Panc1 (cell line): Measurements from ENCODE around the gene CRHR2.

Source experiments
- CTCF ChIP-seq: fragments of 450-650 bp; IDR thresholded peaks from 2 replicates; pipeline ENCODE4 v1.5.1; 2017; ENCODE audit warnings: mild to moderate bottlenecking
- POLR2AphosphoS5 ChIP-seq: IDR thresholded peaks from 2 replicates; pipeline ENCODE4 v1.6.1; 2012; ENCODE audit warnings: mild to moderate bottlenecking, low read depth, low read length, moderate library complexity
- REST ChIP-seq, 2 experiments: IDR thresholded peaks; 2 replicates each; pipeline ENCODE4 v1.6.1; 2011 to 2012; ENCODE audit warnings: low read depth in 2 of 2, control low read depth in 1 of 2, low read length in 1 of 2, mild to moderate bottlenecking in 1 of 2, moderate library complexity in 1 of 2; ENCODE audit not compliant: insufficient read depth in 1 of 2
- SIN3A ChIP-seq: IDR thresholded peaks from 2 replicates; pipeline ENCODE4 v1.6.1; 2012; ENCODE audit warnings: low read depth, mild to moderate bottlenecking, low read length, moderate library complexity, borderline replicate concordance; ENCODE audit not compliant: insufficient read depth

- TF ChIP-seq CTCF (no peak), POLR2AphosphoS5 (0 out of 2 replicates have a peak, but pooled peaks have one; percentile 17), REST (IDR thresholded peaks at IDR 0.05; ENCODE audit: insufficient read depth in 1 of 2, low read depth in 2 of 2, low read length in 1 of 2) (no peak), SIN3A (no peak)
Observed at GRCh38 chr7:30612658-30613265, 69.5 kb downstream of the CRHR2 start.
